MCF 10A (cell line): ENCODE results near the gene MYH6. TPM values are rescaled to one million over a fixed set of nuclear protein-coding genes. Genes with fewer than 3 reads are reported as not detected.

Experiments
- BruUV-seq: library from RNA; stranded (reverse); fragments of 400-500 nt; replicated peaks from 2 replicates; lab custom pipeline; 2021; lab: Mats Ljungman, UMichigan
- CTCF ChIA-PET: fragments of 300-600 bp; sonication (Branson Sonifier 250); formaldehyde crosslinking; extraction: SDS; loops from one replicate; lab custom pipeline; 2021; ENCODE audit warnings: antibody characterized with exemption, inconsistent platforms; lab: Yijun Ruan, JAX
- POLR2A ChIA-PET: fragments of 300-600, 350-650 bp; sonication (Branson Sonifier 250); formaldehyde crosslinking; extraction: SDS; loops from one replicate; lab custom pipeline; 2020; ENCODE audit warnings: antibody characterized with exemption, inconsistent platforms; lab: Yijun Ruan, JAX
- DNase-seq: peaks from one replicate; pipeline ENCODE4 v3.0.0-alpha.2; 2018; ENCODE audit not compliant: unreplicated experiment
- H3K27ac Mint-ChIP-seq: one replicate; pipeline ENCODE4 v1.8.0; 2022; ENCODE audit warnings: mild to moderate bottlenecking, low read depth, mixed read lengths; ENCODE audit not compliant: unreplicated experiment
- H3K27me3 Mint-ChIP-seq: one replicate; pipeline ENCODE4 v1.8.0; 2022; ENCODE audit warnings: mixed read lengths; ENCODE audit not compliant: insufficient read depth, unreplicated experiment
- H3K36me3 Mint-ChIP-seq: one replicate; pipeline ENCODE4 v1.8.0; 2022; ENCODE audit warnings: mild to moderate bottlenecking, moderate library complexity, mixed read lengths; ENCODE audit not compliant: insufficient read depth, unreplicated experiment
- H3K4me1 Mint-ChIP-seq: one replicate; pipeline ENCODE4 v1.8.0; 2022; ENCODE audit warnings: mixed read lengths; ENCODE audit not compliant: insufficient read depth, unreplicated experiment
- H3K4me3 Mint-ChIP-seq: one replicate; pipeline ENCODE4 v1.8.0; 2022; ENCODE audit warnings: mild to moderate bottlenecking, moderate library complexity, mixed read lengths; ENCODE audit not compliant: unreplicated experiment
- H3K9me3 Mint-ChIP-seq: one replicate; pipeline ENCODE4 v1.8.0; 2022; ENCODE audit warnings: mixed read lengths; ENCODE audit not compliant: unreplicated experiment
- CTCF ChIP-seq: fragments of 200-600 bp; IDR thresholded peaks from one replicate; pipeline ENCODE4 v1.8.0; 2022; ENCODE audit warnings: antibody characterized with exemption, mild to moderate bottlenecking; ENCODE audit not compliant: unreplicated experiment
- intact Hi-C: fragments of 100-400 bp; cut with micrococcal nuclease; formaldehyde crosslinking; loops from 2 replicates; pipeline ENCODE4 v1.14.1; 2022
- total RNA-seq: library from RNA; stranded (reverse); gene quantifications from 2 replicates; pipeline ENCODE4 v1.2.3, GENCODE V29; 2022

The MYH6 gene
- total RNA-seq, 1 experiment from 2014 or later: not detected

GRCh38 chr14:23365732-23366425 is 42.2 kb downstream of the MYH6 start:
- no peak for DNase-seq
- ChIA-PET CTCF (no interaction called here), POLR2A (no interaction called here)
- H3K27ac Mint-ChIP-seq: no peak overlapping the region
- no peak overlapping the region for H3K4me3 Mint-ChIP-seq
- intact Hi-C loops: no loop called here
- H3K9me3 Mint-ChIP-seq: no peaks in the 10 kb centered on the region
- TF ChIP-seq CTCF: no peak
- no peaks in the 10 kb centered on the region for H3K36me3 Mint-ChIP-seq
- no peaks in the 10 kb centered on the region for H3K4me1 Mint-ChIP-seq
- no TSS peak for BruUV-seq
- H3K27me3 Mint-ChIP-seq: peaks cover 39% of the 10 kb centered on the region

GRCh38 chr14:23365036-23365731 is 42.9 kb downstream of the MYH6 start, which contains the start of gene EFS:
TSS of gene EFS (minus strand) at chr14:23365172. CDS start at chr14:23365025, 147 bp downstream.
- CTCF ChIA-PET: no interaction called here
- Mint-ChIP-seq H3K36me3 (no peaks in the 10 kb centered on the region), H3K27ac (no peak within 1 kb of the TSS), H3K9me3 (no peaks in the 10 kb centered on the region), H3K4me1 (no peaks in the 10 kb centered on the region), H3K4me3 (no peak within 1 kb of the TSS), H3K27me3 (peaks cover 42% of the 10 kb centered on the region)
- POLR2A ChIA-PET: no interaction called here
- no TSS peak for BruUV-seq
- intact Hi-C loops: no loop called here
- DNase-seq: no peak
- TF ChIP-seq CTCF: no peak

GRCh38 chr14:23364164-23365035 is 43.7 kb downstream of the MYH6 start:
- intact Hi-C loops: no loop called here
- no TSS peak for BruUV-seq
- ChIA-PET POLR2A (interaction anchor here (0.8 kb wide), 1 partner anchor 42 kb away, joined by 3 read pairs; no protein-coding TSS in a partner anchor), CTCF (interaction anchor here (1.0 to 1.6 kb wide), 2 partner anchors 16 to 28 kb away, joined by 4 to 9 read pairs; no protein-coding TSS in a partner anchor)
- TF ChIP-seq CTCF: no peak
- H3K36me3 Mint-ChIP-seq: no peaks in the 10 kb centered on the region
- H3K9me3 Mint-ChIP-seq: no peaks in the 10 kb centered on the region
- no peaks in the 10 kb centered on the region for H3K4me1 Mint-ChIP-seq
- H3K27ac Mint-ChIP-seq: no peak overlapping the region
- peaks cover 42% of the 10 kb centered on the region for H3K27me3 Mint-ChIP-seq
- DNase-seq: no peak
- no peak overlapping the region for H3K4me3 Mint-ChIP-seq
